A673 (cell line): ENCODE results near the gene OR56B1.

Source experiments
- EZH2 ChIP-seq: fragments of 200-600 bp; sonication (generic); IDR thresholded peaks from 2 replicates; pipeline ENCODE4 v1.6.1; 2017; ENCODE audit warnings: borderline replicate concordance, low read depth, mild to moderate bottlenecking, mixed read lengths, antibody characterized with exemption, low read length; ENCODE audit not compliant: poor library complexity, severe bottlenecking
- TF ChIP-seq, protein P1 (sequence below): fragments of 300-800, 200-600 bp; sonication (generic); conservative IDR thresholded peaks from 2 replicates; pipeline ENCODE4 v1.5.1; 2017; ENCODE audit warnings: low read depth, mild to moderate bottlenecking, antibody characterized with exemption, low read length, moderate library complexity, mixed read lengths

DNA sequence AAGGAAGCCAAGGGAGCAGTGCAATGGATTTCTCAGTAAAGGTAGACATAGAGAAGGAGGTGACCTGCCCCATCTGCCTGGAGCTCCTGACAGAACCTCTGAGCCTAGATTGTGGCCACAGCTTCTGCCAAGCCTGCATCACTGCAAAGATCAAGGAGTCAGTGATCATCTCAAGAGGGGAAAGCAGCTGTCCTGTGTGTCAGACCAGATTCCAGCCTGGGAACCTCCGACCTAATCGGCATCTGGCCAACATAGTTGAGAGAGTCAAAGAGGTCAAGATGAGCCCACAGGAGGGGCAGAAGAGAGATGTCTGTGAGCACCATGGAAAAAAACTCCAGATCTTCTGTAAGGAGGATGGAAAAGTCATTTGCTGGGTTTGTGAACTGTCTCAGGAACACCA, 40.0 kb upstream of the OR56B1 start:
- TF ChIP-seq, protein P1, sequence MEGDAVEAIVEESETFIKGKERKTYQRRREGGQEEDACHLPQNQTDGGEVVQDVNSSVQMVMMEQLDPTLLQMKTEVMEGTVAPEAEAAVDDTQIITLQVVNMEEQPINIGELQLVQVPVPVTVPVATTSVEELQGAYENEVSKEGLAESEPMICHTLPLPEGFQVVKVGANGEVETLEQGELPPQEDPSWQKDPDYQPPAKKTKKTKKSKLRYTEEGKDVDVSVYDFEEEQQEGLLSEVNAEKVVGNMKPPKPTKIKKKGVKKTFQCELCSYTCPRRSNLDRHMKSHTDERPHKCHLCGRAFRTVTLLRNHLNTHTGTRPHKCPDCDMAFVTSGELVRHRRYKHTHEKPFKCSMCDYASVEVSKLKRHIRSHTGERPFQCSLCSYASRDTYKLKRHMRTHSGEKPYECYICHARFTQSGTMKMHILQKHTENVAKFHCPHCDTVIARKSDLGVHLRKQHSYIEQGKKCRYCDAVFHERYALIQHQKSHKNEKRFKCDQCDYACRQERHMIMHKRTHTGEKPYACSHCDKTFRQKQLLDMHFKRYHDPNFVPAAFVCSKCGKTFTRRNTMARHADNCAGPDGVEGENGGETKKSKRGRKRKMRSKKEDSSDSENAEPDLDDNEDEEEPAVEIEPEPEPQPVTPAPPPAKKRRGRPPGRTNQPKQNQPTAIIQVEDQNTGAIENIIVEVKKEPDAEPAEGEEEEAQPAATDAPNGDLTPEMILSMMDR = no peak
- TF ChIP-seq EZH2 = no peak
